HG02763 (cell line): ENCODE results near the gene SLC7A10.

Experiments
- ATAC-seq: cut with Tn5 transposase; IDR thresholded peaks from one replicate; pipeline ENCODE4 v1.9.1; 2021; ENCODE audit warnings: mild to moderate bottlenecking, moderate library complexity; ENCODE audit not compliant: unreplicated experiment

The SLC7A10 gene

GRCh38 chr19:33225458-33225926 lies at the start of gene SLC7A10:
Gene SLC7A10 (minus strand): TSS chr19:33225850. CDS start chr19:33225703, 147 bp downstream.
- ATAC-seq, result no peak

DNA sequence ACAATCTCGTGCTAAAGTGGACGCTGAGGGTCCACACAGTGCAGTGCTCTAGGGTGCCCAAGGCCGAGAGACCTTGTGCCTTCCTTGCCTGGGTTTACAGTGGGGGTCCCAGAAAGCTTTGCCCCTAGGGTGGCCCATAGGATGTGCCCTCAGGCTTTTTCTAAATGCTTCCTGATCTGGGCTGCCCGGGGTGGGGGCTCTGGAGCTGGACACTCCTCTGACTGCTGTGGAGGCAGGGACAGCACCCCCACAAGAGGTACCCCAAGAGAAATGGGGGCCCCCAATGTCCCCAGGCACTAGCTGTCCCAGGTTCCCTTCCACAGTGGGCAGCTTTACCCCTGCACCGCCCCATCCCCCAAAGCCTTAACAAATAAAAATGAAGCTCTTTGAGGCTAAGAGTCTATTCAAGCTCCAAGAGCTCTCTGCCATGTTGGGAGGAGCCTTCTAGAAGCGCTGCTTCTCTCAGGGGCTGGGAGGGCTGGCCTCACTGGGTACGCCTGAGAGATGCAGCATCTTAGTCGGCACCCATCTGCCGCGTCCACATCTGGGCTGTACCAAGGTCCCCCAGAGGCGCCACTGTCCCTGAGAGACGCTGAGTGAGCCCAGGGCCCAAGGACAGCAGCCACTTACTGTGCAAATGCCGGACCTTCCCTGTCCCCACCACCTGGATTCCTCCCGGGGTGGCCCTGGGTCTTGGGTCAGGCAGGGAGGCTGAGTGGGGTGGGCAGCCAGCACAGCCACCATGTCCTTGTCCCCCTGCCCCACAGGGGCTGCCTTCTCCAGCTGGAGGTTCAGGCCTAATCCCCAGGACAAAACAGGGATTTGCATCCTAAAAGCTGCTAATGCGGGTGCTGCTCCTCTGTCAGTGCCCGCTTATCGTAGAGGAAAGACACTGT lies 49.3 kb upstream of the SLC7A10 start:
- ATAC-seq, result no peak

- ATAC-seq, result no peak
These were observed 48.4 kb upstream of the SLC7A10 start for GRCh38 chr19:33273881-33274662.

DNA sequence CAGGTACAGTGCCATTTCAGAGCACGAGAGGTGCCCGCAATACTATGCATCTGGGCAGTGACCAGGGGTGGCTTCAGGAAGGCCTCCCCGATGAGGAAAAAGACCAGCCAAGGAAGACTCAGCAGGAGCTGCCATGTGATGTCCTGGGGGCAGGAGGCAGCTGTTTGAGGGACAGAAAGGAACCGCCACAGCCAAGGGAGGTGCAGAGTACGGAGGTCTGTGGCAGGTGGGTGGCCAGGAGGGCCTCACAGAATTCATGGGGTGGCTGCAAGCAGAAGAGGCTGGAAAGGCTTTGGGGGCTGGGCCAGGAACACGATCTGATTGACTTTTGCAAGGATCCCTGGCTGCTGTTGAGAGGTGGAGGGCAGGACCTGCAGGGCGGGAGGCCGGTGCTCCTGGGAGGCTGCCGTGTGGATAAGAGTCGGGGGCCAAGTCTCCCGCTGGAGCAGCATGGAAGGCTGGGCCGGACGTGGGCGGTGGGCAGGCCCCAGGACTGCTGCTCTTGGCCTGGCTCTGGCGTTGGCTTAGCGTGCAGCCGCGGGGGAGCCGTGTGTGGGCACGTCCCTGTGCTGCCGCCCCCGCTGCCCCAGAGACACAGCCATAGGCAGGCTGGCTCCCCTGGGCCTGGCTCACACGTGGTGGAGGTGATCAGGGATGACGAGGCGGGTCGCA lies 47.6 kb upstream of the SLC7A10 start:
- ATAC-seq, result no peak

- no peak for ATAC-seq
These were observed 45.8 kb upstream of the SLC7A10 start for GRCh38 chr19:33271246-33272021.

GRCh38 chr19:33270769-33271168 lies 45.1 kb upstream of the SLC7A10 start:
- no peak for ATAC-seq

DNA sequence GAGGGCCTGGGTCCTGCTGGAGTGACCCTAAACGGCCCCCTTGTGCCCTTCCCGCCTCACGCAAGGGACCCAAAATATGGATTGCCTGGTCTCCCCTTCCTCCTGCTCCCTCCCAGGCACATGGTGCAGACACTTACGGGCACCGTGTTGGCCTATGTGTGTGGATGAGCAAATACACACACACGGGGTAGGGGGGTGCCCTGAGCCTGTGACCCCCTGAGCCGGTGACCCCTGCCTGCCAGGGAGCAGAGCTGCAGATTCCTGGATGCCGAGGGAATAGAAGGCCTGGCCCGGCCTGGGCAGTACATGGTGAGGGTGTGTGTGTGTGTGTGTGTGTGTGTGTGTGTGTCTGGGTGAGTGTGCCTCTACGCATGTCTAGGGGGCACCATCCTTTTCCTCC lies 43.4 kb upstream of the SLC7A10 start:
- ATAC-seq, result no peak

- no peak for ATAC-seq
These were observed 42.7 kb upstream of the SLC7A10 start for GRCh38 chr19:33268162-33268991.

DNA sequence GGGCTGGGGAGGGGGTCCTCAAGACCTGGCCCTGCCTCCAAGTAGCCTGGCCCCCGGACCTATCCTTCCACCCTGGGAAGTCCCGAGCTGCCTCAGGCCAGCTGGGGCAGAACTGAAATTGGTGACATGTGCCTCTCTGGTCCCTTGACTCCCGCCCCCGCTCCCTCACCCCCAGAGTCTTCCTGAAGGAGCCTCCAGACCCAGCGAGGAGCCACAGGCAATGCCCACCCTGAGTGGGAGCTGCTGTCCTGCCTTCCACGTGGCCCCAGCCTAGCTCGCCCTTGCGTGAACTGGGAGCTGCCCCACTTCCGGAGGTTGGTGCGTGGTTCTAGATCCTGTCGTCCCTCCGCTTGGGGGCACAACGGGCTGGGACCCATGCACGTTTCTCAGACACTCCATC lies 42.1 kb upstream of the SLC7A10 start:
- no peak for ATAC-seq

- ATAC-seq, result no peak
These were observed 41.4 kb upstream of the SLC7A10 start for GRCh38 chr19:33266974-33267484.

- ATAC-seq, result no peak
These were observed 39.3 kb upstream of the SLC7A10 start for GRCh38 chr19:33264881-33265445.

GRCh38 chr19:33263325-33264023 lies 37.8 kb upstream of the SLC7A10 start:
- no peak for ATAC-seq

DNA sequence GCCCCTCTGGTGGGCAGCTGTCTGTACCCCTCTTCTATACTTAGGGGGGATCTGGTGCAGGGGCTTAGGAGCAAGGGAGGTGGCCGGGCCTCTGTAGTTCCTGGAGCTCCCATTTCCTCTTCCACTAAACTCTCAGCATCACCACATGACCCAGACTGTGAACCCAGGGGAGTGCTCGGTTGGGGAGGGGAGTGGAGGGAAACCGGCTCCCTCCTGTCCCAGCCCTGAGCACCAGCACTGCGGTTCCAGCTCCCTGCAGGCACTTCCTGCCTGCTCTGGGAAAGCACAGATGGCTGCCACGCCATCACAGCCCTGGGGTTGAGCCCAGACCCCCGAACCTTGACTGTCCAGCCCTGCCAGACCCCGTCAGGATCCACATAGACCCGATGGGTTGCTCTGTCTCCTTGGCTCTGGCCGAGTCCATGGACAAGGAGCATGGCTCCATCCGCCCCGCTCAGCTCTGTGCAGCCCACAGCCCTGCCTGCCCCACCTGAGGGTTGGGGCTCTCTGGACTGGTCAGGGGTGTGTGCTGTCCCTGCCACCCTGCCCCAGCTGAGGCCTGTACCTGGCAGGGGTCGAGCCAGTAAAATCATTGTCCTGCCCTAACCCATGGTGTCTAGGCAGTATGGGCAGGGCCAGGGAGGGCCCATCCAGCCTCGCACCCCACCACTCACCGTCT lies 36.0 kb upstream of the SLC7A10 start:
- ATAC-seq, result no peak

DNA sequence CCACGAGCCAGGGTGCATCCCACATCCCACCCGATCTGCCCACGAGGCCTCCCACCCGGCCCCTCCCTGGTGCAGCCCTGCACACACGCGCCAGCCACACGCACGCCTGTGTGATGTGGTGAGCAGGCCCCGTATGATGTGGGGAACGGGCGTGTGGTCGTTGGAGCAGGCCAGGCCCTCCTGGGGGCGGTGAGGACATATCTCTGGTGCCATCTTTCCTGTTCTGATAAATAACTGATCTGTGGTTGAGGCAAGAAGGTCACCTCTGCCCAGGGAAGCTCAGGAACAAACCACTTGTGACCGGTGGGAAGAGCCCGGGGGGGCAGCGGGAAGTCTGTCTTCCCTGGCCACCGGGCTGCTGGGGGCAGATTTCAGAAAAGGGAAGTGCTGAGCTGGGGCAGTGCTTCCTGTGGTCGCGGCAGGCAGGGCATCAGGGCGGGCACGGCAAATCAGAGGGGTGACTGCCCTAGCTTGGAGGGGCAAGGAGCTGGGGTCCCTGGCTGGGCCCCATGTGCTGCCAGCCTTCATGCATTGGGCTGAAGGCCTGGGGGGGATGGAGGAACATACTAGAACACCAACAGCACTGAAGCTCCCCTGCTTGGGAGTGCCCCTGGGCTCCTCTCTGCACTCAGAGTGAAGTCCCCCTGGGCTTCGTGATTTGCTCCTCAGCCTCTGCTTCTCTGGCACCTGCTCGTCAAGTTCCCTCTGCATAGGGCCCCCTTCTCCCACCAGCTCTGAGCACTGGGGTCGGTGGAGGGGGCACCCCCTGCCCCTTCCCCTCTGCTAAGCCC lies 35.2 kb upstream of the SLC7A10 start:
- ATAC-seq, result no peak

DNA sequence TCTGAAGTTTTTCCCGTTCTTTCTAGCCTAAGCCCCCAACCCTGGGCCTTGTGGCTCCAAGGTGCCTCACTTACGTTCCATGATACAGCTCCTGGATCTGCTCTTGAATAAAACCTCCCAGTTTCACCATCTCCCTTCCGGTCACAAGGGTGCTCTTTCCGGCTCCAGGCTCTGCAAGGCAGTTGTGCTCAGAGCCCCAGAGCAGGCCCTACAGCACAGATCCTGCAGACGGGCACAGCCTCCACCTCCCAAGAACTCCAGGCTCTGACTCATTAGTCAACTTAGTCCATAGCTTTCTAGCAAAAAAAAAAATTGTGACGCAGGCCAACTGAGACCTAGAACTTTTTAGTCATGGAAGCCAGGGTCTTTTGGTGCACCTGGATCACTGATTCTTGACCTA lies 33.9 kb upstream of the SLC7A10 start:
- ATAC-seq, result no peak

DNA sequence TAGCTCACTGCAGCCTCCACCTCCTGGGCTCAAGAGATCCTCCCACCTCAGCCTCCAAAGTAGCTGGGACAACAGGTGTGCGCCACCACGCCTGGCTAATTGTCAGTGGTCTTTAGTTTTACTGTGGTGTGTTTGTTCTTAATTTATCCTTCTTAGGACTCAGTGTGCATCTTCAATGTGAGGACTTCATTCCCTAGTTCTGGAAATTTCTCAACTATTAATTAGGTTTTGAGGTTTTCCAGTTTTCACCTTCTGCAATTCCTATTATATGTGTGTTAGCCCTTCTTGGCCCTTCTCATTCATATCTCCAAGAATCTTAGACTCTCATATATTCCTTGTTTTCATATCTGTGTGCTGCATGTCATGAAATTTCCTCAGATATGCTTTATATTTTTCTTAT lies 32.2 kb upstream of the SLC7A10 start:
- ATAC-seq, result no peak

GRCh38 chr19:33256261-33256660 lies 30.6 kb upstream of the SLC7A10 start:
- ATAC-seq, result no peak
